ENCODE results near the gene TMEM151A. TPM values are rescaled to one million over a fixed set of nuclear protein-coding genes. Genes with fewer than 3 reads are reported as not detected.
A peak's percentile ranks its signal among the peaks of the same experiment; 100 is the strongest.

The TMEM151A gene
- total RNA-seq, 2 donors from 2014 or later, result not detected

GRCh38 chr11:66287889-66288670, 3.6 kb upstream of the TMEM151A start:
- ATAC-seq (no peak), DNase-seq (ENCODE audit: low spot score in 2 of 2) (no peak)
- H3K9me3 Mint-ChIP-seq, result no peaks in the 10 kb centered on the region
- H3K27ac Mint-ChIP-seq, result peak overlapping the region; percentile 89 to 93
- H3K36me3 Mint-ChIP-seq, result no peaks in the 10 kb centered on the region

- Mint-ChIP-seq H3K36me3 (no peaks in the 10 kb centered on the region), H3K9me3 (no peaks in the 10 kb centered on the region), H3K27ac (peak within 1 kb of the TSS; percentile 89 to 93)
- peak; percentile 97 to 100 for DNase-seq (ENCODE audit: low spot score in 2 of 2)
- ATAC-seq, result peak; percentile 95
These were observed 2.8 kb upstream of the TMEM151A start, which contains the start of gene YIF1A for GRCh38 chr11:66288671-66289547. TSS of gene YIF1A (minus strand) at chr11:66289143. CDS start at chr11:66288985, 158 bp downstream.

- DNase-seq (ENCODE audit: low spot score in 2 of 2) (peak in 1 of 2 donors; percentile 81), ATAC-seq (peak; percentile 66 to 79)
- no peaks in the 10 kb centered on the region for H3K9me3 Mint-ChIP-seq
- H3K36me3 Mint-ChIP-seq, result no peaks in the 10 kb centered on the region
- H3K27ac Mint-ChIP-seq, result peak overlapping the region; percentile 75 to 89
These were observed 2.0 kb upstream of the TMEM151A start for GRCh38 chr11:66289548-66290329.

GRCh38 chr11:66290330-66290621, 1.4 kb upstream of the TMEM151A start:
- H3K27ac Mint-ChIP-seq, result peak overlapping the region in 1 of 2 donors; percentile 89
- H3K9me3 Mint-ChIP-seq, result no peaks in the 10 kb centered on the region
- H3K36me3 Mint-ChIP-seq, result no peaks in the 10 kb centered on the region
- DNase-seq (ENCODE audit: low spot score in 2 of 2), result no peak
- ATAC-seq, result no peak

DNA sequence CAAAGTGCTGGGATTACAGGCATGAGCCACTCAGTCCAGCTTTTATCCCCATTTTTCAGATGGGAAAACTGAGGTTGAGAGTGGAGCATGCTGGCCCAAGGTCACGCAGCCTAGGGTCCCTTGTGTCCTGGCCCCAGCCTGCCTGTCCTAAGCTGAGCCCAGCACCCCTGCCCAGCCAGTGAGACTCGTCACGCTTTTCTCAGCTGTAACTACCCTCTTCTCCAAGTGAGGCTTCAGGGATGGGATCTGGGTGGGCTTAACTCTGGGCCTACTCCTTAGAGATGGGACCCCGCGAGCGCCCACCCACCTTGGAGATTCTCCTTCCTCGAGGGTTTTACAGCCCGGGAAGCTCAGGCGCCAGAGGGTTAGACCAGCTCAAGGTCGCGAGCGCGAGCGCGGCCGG, 390 bp upstream of the TMEM151A start:
- no peaks in the 10 kb centered on the region for H3K9me3 Mint-ChIP-seq
- no peak overlapping the region for H3K27ac Mint-ChIP-seq
- no peak for ATAC-seq
- DNase-seq (ENCODE audit: low spot score in 2 of 2), result no peak
- H3K36me3 Mint-ChIP-seq, result no peaks in the 10 kb centered on the region

DNA sequence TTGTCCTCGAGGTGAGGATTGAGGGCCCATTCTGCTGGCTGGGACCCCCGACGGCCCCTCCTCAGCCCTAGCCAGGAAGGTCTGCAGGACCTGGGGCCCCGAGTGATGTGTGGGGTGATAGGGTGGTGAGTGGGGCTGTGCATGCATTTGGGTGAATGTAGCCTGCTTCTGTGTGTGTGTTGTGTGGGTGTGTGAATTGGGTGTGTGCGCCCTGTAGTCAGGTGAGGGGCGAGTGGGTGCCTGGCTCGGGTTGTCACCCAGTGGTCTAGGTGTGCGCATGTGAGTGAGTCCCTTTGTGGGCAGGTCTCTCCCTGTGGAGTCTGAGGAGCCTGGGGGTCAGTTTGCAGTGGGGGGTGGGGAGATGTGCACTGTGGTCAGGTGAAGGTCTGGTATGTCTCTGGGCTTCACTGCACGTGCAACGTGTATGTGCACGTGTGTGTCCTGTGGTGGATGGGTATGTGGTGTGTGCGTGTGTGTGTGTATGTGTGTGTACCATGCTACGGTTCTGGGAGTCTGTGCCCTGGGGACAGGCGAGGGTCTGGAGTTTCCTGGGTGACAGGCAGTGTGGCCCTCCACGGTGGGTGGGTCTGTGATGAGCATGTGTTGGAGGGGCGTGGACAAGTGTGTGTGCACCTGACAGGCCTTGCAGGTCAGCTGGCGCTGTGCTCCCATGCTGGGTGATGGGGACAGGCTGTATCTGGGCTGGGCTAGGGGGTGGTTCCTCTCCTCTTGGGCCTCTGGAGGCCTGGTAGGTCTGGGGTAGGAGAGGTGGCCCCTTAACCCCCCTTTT, 1.0 kb downstream of the TMEM151A start:
- Mint-ChIP-seq H3K27ac (no peak overlapping the region), H3K9me3 (no peaks in the 10 kb centered on the region), H3K36me3 (no peaks in the 10 kb centered on the region)
- peak in 1 of 2 donors; percentile 55 for DNase-seq (ENCODE audit: low spot score in 2 of 2)
- no peak for ATAC-seq

DNA sequence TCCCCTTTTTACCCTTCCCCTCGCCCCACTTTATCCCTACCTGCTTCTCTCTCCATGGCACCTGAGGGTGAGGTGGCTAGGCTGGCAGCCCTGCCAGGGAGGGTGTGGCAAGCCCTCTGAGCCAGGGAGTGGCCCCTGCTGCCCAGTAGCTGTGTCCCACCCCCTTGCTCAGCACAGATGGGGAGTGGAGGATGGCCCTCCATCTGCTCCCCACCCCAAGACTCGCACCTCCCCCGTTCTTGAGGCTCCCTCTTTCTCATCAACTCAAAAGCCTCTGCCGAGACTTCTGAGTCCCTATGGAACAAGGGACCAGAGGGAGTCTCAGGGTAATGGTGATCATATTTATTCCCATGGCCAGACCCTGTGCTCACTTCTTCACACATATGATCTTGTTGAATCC, 1.7 kb downstream of the TMEM151A start:
- no peak for ATAC-seq
- no peak overlapping the region for H3K27ac Mint-ChIP-seq
- H3K36me3 Mint-ChIP-seq, result no peaks in the 10 kb centered on the region
- no peak for DNase-seq (ENCODE audit: low spot score in 2 of 2)
- H3K9me3 Mint-ChIP-seq, result no peaks in the 10 kb centered on the region

DNA sequence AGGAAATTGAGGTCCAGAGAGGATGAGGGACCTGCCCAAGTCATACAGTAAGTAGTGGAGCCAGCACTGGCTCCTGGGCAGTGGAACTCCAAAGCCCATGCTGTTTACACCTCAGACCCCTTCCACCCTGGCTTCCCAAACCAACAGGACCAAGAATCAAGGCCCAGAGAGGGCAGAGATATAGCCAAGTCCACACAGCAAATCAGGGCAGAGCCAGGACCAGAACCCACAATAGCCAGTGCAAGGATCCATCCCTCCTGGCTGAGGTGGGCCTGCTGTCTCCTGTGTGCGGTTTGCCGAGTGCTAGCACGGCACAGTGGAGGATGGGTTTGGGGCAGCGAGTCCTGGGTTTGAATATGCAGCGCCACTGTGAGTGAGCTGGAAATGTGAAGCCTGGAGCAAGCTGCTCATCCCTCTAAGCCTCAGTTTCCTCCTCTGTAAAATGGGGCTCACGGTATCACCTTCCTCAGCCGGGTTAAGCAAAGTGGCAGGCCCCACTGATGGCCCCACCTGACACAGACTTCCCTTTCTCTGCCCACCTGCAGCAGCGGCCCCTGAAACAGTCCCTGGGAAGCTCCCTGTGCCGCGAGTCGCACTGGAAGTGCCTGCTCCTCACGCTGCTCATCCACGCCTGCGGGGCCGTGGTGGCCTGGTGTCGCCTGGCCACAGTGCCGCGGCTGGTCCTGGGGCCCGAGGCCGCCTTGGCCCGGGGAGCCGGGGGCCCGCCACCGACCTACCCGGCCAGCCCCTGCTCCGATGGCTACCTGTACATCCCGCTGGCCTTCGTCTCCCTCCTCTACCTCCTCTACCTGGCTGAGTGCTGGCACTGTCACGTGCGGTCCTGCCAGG, 2.3 kb downstream of the TMEM151A start:
- Mint-ChIP-seq H3K36me3 (no peaks in the 10 kb centered on the region), H3K9me3 (no peaks in the 10 kb centered on the region), H3K27ac (no peak overlapping the region)
- peak in 1 of 2 donors; percentile 55 for DNase-seq (ENCODE audit: low spot score in 2 of 2)
- no peak for ATAC-seq

DNA sequence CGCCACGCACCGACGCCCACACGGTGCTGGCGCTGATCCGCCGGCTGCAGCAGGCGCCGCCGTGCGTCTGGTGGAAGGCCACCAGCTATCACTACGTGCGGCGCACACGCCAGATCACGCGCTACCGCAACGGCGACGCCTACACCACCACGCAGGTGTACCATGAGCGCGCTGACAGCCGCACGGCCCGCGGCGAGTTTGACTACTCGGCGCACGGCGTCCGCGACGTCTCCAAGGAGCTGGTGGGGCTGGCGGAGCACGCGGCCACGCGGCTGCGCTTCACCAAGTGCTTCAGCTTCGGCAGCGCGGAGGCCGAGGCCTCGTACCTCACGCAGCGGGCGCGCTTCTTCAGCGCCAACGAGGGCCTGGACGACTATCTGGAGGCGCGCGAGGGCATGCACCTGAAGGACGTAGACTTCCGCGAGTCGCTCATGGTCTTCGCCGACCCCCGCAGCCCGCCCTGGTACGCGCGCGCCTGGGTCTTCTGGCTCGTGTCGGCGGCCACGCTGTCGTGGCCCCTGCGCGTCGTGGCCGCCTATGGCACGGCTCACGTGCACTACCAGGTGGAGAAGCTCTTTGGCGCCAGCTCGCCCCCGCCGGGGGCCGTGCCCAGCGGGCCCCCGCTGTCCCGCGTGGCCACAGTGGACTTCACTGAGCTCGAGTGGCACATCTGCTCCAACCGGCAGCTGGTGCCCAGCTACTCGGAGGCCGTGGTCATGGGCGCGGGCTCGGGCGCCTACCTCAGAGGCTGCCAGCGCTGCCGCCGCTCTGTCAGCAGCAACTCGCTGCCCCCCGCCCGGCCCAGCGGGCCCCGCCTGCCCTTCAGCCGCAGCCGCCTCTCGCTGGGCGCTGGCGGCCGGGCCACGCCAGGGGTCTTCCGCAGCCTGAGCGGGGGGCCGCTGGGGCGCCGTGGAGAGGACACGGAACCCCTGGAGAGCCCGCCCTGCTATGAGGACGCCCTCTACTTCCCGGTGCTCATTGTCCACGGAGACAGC, 3.2 kb downstream of the TMEM151A start:
- no peak for ATAC-seq
- no peak overlapping the region for H3K27ac Mint-ChIP-seq
- no peak for DNase-seq (ENCODE audit: low spot score in 2 of 2)
- H3K9me3 Mint-ChIP-seq, result no peaks in the 10 kb centered on the region
- no peaks in the 10 kb centered on the region for H3K36me3 Mint-ChIP-seq

- ATAC-seq (no peak), DNase-seq (ENCODE audit: low spot score in 2 of 2) (no peak)
- Mint-ChIP-seq H3K36me3 (no peaks in the 10 kb centered on the region), H3K9me3 (no peaks in the 10 kb centered on the region), H3K27ac (no peak overlapping the region)
These were observed 5.9 kb downstream of the TMEM151A start for GRCh38 chr11:66297610-66298009.

DNA sequence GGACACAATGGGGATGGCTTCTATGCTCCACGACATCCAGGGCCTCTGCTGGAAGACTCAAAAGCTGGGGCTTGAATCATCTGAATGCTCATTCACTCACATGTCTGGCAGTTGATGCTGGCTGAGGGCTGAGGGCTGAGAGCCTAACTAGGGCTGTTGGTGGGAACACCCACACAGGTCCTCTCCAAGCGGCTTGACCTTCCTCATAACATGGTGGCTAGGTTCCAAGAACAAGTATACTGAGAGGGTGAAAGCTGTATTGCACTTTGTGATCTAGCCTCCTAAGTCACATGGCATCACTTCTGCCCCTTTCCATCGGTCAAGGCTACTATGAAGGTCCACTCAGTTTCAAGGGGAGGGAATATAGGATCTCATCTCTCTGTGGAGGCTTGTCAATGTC, 7.5 kb downstream of the TMEM151A start:
- no peaks in the 10 kb centered on the region for H3K9me3 Mint-ChIP-seq
- DNase-seq (ENCODE audit: low spot score in 2 of 2) (no peak), ATAC-seq (no peak)
- no peak overlapping the region for H3K27ac Mint-ChIP-seq
- no peaks in the 10 kb centered on the region for H3K36me3 Mint-ChIP-seq

- Mint-ChIP-seq H3K36me3 (no peaks in the 10 kb centered on the region), H3K27ac (no peak overlapping the region), H3K9me3 (no peaks in the 10 kb centered on the region)
- DNase-seq (ENCODE audit: low spot score in 2 of 2) (no peak), ATAC-seq (no peak)
These were observed 11.0 kb downstream of the TMEM151A start for GRCh38 chr11:66302656-66303055.

DNA sequence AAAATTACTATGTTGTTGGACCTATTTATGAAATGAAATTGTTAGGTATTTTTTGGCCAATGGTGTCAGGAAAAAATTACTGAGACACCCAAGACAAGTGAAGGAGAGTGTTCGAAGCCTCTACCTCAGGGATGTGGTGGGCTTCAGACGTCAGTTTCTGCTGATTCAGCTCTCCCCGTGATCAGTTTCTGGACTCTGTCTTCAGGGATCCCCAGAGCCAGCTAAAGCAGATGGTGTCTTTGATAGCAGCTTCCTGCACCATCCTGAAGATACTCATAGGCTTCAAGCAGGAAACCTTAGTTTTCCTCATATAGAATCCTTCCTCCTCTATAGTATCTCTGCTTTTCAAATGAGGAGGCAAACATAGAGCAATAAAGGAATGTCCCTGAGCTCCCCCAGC, 17.8 kb downstream of the TMEM151A start:
- ATAC-seq (no peak), DNase-seq (ENCODE audit: low spot score in 2 of 2) (no peak)
- H3K36me3 Mint-ChIP-seq, result no peaks in the 10 kb centered on the region
- no peaks in the 10 kb centered on the region for H3K9me3 Mint-ChIP-seq
- H3K27ac Mint-ChIP-seq, result no peak overlapping the region

- ATAC-seq (no peak), DNase-seq (ENCODE audit: low spot score in 2 of 2) (no peak)
- Mint-ChIP-seq H3K36me3 (no peaks in the 10 kb centered on the region), H3K27ac (no peak overlapping the region), H3K9me3 (no peaks in the 10 kb centered on the region)
These were observed 18.6 kb downstream of the TMEM151A start for GRCh38 chr11:66310324-66310723.
